ENCODE results near the gene ERGIC1. TPM values are rescaled to one million over a fixed set of nuclear protein-coding genes. Genes with fewer than 3 reads are reported as not detected.
A peak's percentile ranks its signal among the peaks of the same experiment; 100 is the strongest.

Gene ERGIC1
- total and polyA plus RNA-seq, 2 experiments from 2014 or later: 25.2 to 92.2 TPM

DNA sequence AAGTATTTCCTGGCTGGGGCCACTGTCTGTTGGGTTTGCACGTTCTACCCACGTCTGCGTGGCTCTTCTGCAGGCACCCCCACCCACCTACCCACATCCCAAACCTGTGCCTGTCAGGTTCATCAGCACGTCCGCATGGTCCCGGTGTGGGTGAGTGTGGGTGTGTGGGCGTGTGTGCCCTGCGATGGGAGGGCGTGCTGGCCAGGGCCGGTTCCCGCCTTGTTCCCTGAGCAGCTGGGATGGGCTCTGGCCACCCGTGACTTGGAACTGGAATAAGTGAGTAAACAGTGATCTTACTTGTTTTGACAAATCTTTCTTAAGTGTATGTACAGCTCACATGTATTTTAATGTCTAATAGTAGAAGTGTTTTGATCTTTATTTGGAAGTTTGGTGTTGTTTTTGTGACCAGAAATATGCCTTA lies 20.4 kb downstream of the ERGIC1 start:
- DNase-seq (ENCODE audit: low spot score): no peak
- Mint-ChIP-seq H3K27me3 (ENCODE audit: insufficient read depth, low read depth, poor library complexity) (peaks cover 14% of the 10 kb centered on the region), H3K27ac (no peak overlapping the region), H3K4me1 (peaks cover 43% of the 10 kb centered on the region), H3K36me3 (ENCODE audit: low read depth) (peaks cover 12% of the 10 kb centered on the region), H3K9me3 (no peaks in the 10 kb centered on the region; the same call in 2 of the 3 replicates), H3K4me3 (no peak overlapping the region)
- Histone ChIP-seq H3K4me2 (no peak overlapping the region), H3K27ac (ENCODE audit: low read depth) (no peak overlapping the region), H3F3A (replicated peaks; ENCODE audit: low read depth) (no peaks in the 10 kb centered on the region), H2AFZ (no peak overlapping the region), H3K79me2 (replicated peaks; ENCODE audit: insufficient read depth) (peaks cover 93% of the 10 kb centered on the region), H3K36me3 (ENCODE audit: insufficient read depth) (no peaks in the 10 kb centered on the region; the same call in 1 of the 2 replicates), H3K27me3 (ENCODE audit: insufficient read depth) (no peaks in the 10 kb centered on the region), H4K20me1 (replicated peaks; ENCODE audit: insufficient read depth) (peaks cover 23% of the 10 kb centered on the region), H3K4me1 (ENCODE audit: insufficient read depth) (peaks cover 7% of the 10 kb centered on the region; the same call in 1 of the 2 replicates), H3K9me2 (ENCODE audit: insufficient read depth) (no peaks in the 10 kb centered on the region), H3K4me3 (no peak overlapping the region)
- no peak for ATAC-seq
- TF ChIP-seq JUNB (IDR thresholded peaks at IDR 0.05; ENCODE audit: unreplicated experiment): no peak
- TF ChIP-seq, protein P1, sequence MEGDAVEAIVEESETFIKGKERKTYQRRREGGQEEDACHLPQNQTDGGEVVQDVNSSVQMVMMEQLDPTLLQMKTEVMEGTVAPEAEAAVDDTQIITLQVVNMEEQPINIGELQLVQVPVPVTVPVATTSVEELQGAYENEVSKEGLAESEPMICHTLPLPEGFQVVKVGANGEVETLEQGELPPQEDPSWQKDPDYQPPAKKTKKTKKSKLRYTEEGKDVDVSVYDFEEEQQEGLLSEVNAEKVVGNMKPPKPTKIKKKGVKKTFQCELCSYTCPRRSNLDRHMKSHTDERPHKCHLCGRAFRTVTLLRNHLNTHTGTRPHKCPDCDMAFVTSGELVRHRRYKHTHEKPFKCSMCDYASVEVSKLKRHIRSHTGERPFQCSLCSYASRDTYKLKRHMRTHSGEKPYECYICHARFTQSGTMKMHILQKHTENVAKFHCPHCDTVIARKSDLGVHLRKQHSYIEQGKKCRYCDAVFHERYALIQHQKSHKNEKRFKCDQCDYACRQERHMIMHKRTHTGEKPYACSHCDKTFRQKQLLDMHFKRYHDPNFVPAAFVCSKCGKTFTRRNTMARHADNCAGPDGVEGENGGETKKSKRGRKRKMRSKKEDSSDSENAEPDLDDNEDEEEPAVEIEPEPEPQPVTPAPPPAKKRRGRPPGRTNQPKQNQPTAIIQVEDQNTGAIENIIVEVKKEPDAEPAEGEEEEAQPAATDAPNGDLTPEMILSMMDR (conservative IDR thresholded peaks at IDR 0.05; ENCODE audit: low read depth in 2 of 2): no peak

DNA sequence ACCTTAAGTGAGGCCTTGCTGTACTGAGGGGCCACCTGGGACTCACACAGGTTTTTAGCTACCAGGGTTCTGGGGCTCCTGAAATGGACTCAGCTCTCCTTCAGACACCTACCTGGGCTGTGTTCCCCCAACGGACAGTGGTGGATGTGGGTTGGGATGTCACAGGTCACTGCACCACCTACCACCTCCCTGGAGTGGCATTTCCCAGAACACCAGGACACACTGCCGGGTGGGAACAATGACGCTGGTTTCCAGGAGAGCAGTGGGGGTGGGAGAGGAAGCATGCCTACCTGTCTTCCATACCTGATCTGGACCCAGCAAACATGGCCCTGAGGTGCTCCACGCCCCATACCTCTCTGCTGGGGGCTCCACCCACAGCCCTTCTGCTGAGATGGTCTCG lies 20.9 kb downstream of the ERGIC1 start:
- H3K27me3 Mint-ChIP-seq (ENCODE audit: insufficient read depth, low read depth, poor library complexity): peaks cover 14% of the 10 kb centered on the region
- Histone ChIP-seq H3K36me3 (ENCODE audit: insufficient read depth) (no peaks in the 10 kb centered on the region; the same call in 1 of the 2 replicates), H3K4me1 (ENCODE audit: insufficient read depth) (0 out of 2 replicates have a peak, but pooled peaks cover 4% of the 10 kb centered on the region), H2AFZ (no peak overlapping the region), H3F3A (replicated peaks; ENCODE audit: low read depth) (no peaks in the 10 kb centered on the region), H3K27me3 (ENCODE audit: insufficient read depth) (no peaks in the 10 kb centered on the region), H3K27ac (ENCODE audit: low read depth) (no peak overlapping the region), H3K4me2 (no peak overlapping the region), H3K79me2 (replicated peaks; ENCODE audit: insufficient read depth) (peaks cover 91% of the 10 kb centered on the region), H4K20me1 (replicated peaks; ENCODE audit: insufficient read depth) (peaks cover 22% of the 10 kb centered on the region), H3K4me3 (no peak overlapping the region), H3K9me2 (ENCODE audit: insufficient read depth) (no peaks in the 10 kb centered on the region)
- peaks cover 38% of the 10 kb centered on the region for H3K4me1 Mint-ChIP-seq
- H3K27ac Mint-ChIP-seq: peak overlapping the region; percentile 66; the same call in 1 of the 2 replicates
- DNase-seq (ENCODE audit: low spot score) (no peak), ATAC-seq (no peak)
- H3K9me3 Mint-ChIP-seq: no peaks in the 10 kb centered on the region; the same call in 2 of the 3 replicates
- peaks cover 12% of the 10 kb centered on the region for H3K36me3 Mint-ChIP-seq (ENCODE audit: low read depth)
- no peak overlapping the region for H3K4me3 Mint-ChIP-seq
- no peak for TF ChIP-seq STAT1 (IDR thresholded peaks at IDR 0.05; ENCODE audit: unreplicated experiment)
- TF ChIP-seq NANOG (IDR thresholded peaks at IDR 0.05; ENCODE audit: borderline replicate concordance): no peak
- TF ChIP-seq, protein P1 (conservative IDR thresholded peaks at IDR 0.05; ENCODE audit: low read depth in 2 of 2): no peak
- no peak for TF ChIP-seq ZNF331 (CRISPR knock-in tag; IDR thresholded peaks at IDR 0.05; ENCODE audit: low read depth)
- no peak for TF ChIP-seq EZH2 (IDR thresholded peaks at IDR 0.05; ENCODE audit: low read depth, unreplicated experiment)
- TF ChIP-seq EZH2phosphoT487 (IDR thresholded peaks at IDR 0.05; ENCODE audit: unreplicated experiment): no peak
- TF ChIP-seq POLR2AphosphoS5 (IDR thresholded peaks at IDR 0.05; ENCODE audit: low read depth): no peak
- TF ChIP-seq CREB1 (CRISPR knock-in tag; IDR thresholded peaks at IDR 0.05; ENCODE audit: low read depth): no peak
- TF ChIP-seq, protein P2, sequence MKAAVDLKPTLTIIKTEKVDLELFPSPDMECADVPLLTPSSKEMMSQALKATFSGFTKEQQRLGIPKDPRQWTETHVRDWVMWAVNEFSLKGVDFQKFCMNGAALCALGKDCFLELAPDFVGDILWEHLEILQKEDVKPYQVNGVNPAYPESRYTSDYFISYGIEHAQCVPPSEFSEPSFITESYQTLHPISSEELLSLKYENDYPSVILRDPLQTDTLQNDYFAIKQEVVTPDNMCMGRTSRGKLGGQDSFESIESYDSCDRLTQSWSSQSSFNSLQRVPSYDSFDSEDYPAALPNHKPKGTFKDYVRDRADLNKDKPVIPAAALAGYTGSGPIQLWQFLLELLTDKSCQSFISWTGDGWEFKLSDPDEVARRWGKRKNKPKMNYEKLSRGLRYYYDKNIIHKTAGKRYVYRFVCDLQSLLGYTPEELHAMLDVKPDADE (IDR thresholded peaks at IDR 0.05): no peak
- TF ChIP-seq JUNB (IDR thresholded peaks at IDR 0.05; ENCODE audit: unreplicated experiment): no peak
- TF ChIP-seq, protein P3, sequence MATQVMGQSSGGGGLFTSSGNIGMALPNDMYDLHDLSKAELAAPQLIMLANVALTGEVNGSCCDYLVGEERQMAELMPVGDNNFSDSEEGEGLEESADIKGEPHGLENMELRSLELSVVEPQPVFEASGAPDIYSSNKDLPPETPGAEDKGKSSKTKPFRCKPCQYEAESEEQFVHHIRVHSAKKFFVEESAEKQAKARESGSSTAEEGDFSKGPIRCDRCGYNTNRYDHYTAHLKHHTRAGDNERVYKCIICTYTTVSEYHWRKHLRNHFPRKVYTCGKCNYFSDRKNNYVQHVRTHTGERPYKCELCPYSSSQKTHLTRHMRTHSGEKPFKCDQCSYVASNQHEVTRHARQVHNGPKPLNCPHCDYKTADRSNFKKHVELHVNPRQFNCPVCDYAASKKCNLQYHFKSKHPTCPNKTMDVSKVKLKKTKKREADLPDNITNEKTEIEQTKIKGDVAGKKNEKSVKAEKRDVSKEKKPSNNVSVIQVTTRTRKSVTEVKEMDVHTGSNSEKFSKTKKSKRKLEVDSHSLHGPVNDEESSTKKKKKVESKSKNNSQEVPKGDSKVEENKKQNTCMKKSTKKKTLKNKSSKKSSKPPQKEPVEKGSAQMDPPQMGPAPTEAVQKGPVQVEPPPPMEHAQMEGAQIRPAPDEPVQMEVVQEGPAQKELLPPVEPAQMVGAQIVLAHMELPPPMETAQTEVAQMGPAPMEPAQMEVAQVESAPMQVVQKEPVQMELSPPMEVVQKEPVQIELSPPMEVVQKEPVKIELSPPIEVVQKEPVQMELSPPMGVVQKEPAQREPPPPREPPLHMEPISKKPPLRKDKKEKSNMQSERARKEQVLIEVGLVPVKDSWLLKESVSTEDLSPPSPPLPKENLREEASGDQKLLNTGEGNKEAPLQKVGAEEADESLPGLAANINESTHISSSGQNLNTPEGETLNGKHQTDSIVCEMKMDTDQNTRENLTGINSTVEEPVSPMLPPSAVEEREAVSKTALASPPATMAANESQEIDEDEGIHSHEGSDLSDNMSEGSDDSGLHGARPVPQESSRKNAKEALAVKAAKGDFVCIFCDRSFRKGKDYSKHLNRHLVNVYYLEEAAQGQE (IDR thresholded peaks at IDR 0.05; ENCODE audit: unreplicated experiment): no peak
- no peak for TF ChIP-seq ZNF114 (CRISPR knock-in tag; IDR thresholded peaks at IDR 0.05)
